ENCODE measurements around the gene LIMS4.
"Not testable (repeated sequence)": the region's sequence is repeated elsewhere in the genome, so short reads cannot be mapped to it uniquely, and the experiment has no call there.

- TF ChIP-seq CTCF (IDR thresholded peaks at IDR 0.05; ENCODE audit: borderline replicate concordance, extremely low read depth, low read length, poor library complexity, severe bottlenecking); EZH2 (IDR thresholded peaks at IDR 0.05; ENCODE audit: borderline replicate concordance, low read depth, low read length, severe bottlenecking): not testable (repeated sequence)
These were observed 10.2 kb downstream of the LIMS4 start for GRCh38 chr2:110462458-110462857.
